IMR-90 (cell line): ENCODE results near the gene DENND1A. TPM values are rescaled to one million over a fixed set of nuclear protein-coding genes. Genes with fewer than 3 reads are reported as not detected.

Experiments used
- ATAC-seq: fragments of 200-7000 bp; cut with Tn5 transposase; 2 replicates; pipeline ENCODE4 v1.9.1; 2020; ENCODE audit warnings: low read depth, mild to moderate bottlenecking, moderate library complexity
- BruUV-seq: library from RNA; stranded (reverse); fragments of 400-500 nt; replicated peaks from 2 replicates; lab custom pipeline; 2021; lab: Mats Ljungman, UMichigan
- CTCF ChIA-PET: fragments of 300-600 bp; formaldehyde crosslinking; extraction: SDS; loops from one replicate; lab custom pipeline; 2021; ENCODE audit warnings: antibody characterized with exemption; lab: Yijun Ruan, JAX
- POLR2A ChIA-PET: fragments of 300-600 bp; sonication (Branson Sonifier 250); formaldehyde crosslinking; loops from one replicate; lab custom pipeline; 2022; ENCODE audit warnings: antibody characterized with exemption; ENCODE audit not compliant: unreplicated experiment; lab: Charles Lee
- DNase-seq: peaks from one replicate; pipeline ENCODE4 v3.0.0; 2013
- H2AFZ ChIP-seq: replicated peaks from 2 replicates; pipeline ENCODE3; 2013; ENCODE audit warnings: low read length, mild to moderate bottlenecking; ENCODE audit not compliant: poor library complexity
- H2AK5ac ChIP-seq: 2 replicates; pipeline ENCODE4 v1.6.1; 2013; ENCODE audit warnings: low read depth, low read length, inconsistent platforms
- H2AK9ac ChIP-seq: replicated peaks from 2 replicates; pipeline ENCODE3; 2013; ENCODE audit warnings: mild to moderate bottlenecking, low read depth, low read length, moderate library complexity; ENCODE audit not compliant: poor library complexity
- H2BK120ac ChIP-seq: 2 replicates; pipeline ENCODE4 v1.6.1; 2013; ENCODE audit warnings: low read depth, low read length, inconsistent platforms
- H2BK15ac ChIP-seq: 3 replicates; pipeline ENCODE4 v1.6.1; 2013; ENCODE audit warnings: low read depth, low read length, inconsistent platforms
- H2BK20ac ChIP-seq: 2 replicates; pipeline ENCODE4 v1.6.1; 2013; ENCODE audit warnings: low read depth, mild to moderate bottlenecking, inconsistent platforms, low read length, moderate library complexity
- H2BK5ac ChIP-seq: 2 replicates; pipeline ENCODE4 v1.6.1; 2013; ENCODE audit warnings: mild to moderate bottlenecking, low read depth, low read length, inconsistent platforms; ENCODE audit not compliant: poor library complexity, severe bottlenecking
- H3K14ac ChIP-seq: replicated peaks from 2 replicates; pipeline ENCODE4 v1.6.1; 2013; ENCODE audit warnings: low read depth, low read length, inconsistent platforms
- H3K18ac ChIP-seq: 2 replicates; pipeline ENCODE4 v1.6.1; 2013; ENCODE audit warnings: low read depth, low read length, control low read depth
- H3K23ac ChIP-seq: 2 replicates; pipeline ENCODE4 v1.6.1; 2013; ENCODE audit warnings: low read depth, low read length, inconsistent platforms
- H3K27ac ChIP-seq: 2 replicates; pipeline ENCODE4 v1.5.1; 2013; ENCODE audit warnings: mild to moderate bottlenecking, control low read depth, low read length; ENCODE audit not compliant: insufficient read depth
- H3K27me3 ChIP-seq: 2 replicates; pipeline ENCODE4 v1.6.1; 2013; ENCODE audit warnings: low read length; ENCODE audit not compliant: control insufficient read depth, insufficient read depth
- H3K36me3 ChIP-seq: 2 replicates; pipeline ENCODE4 v1.6.1; 2013; ENCODE audit warnings: low read length, mixed read lengths; ENCODE audit not compliant: control insufficient read depth, insufficient read depth
- H3K4ac ChIP-seq: 2 replicates; pipeline ENCODE4 v1.6.1; 2013; ENCODE audit warnings: low read depth, low read length, inconsistent platforms
- H3K4me1 ChIP-seq: 2 replicates; pipeline ENCODE4 v1.6.1; 2013; ENCODE audit warnings: low read length, mixed read lengths; ENCODE audit not compliant: control insufficient read depth, insufficient read depth
- H3K4me2 ChIP-seq: 2 replicates; pipeline ENCODE4 v1.6.1; 2013; ENCODE audit warnings: low read depth, mild to moderate bottlenecking, control low read depth, low read length, moderate library complexity
- H3K4me3 ChIP-seq: 2 replicates; pipeline ENCODE4 v1.5.1; 2013; ENCODE audit warnings: low read depth, mild to moderate bottlenecking, control low read depth, low read length, moderate library complexity; ENCODE audit not compliant: insufficient read depth
- H3K56ac ChIP-seq: 2 replicates; pipeline ENCODE4 v1.6.1; 2013; ENCODE audit warnings: low read length, inconsistent platforms; ENCODE audit not compliant: insufficient read depth; ENCODE audit errors: extremely low read depth
- H3K79me1 ChIP-seq, 2 experiments: 2 replicates each; pipeline ENCODE4 v1.6.1; 2013; ENCODE audit warnings: low read length in 2 of 2, inconsistent platforms in 1 of 2, low read depth in 1 of 2
- H3K9ac ChIP-seq: 2 replicates; pipeline ENCODE4 v1.6.1; 2013; ENCODE audit warnings: low read depth, low read length, control low read depth
- H3K9me1 ChIP-seq: 2 replicates; pipeline ENCODE4 v1.6.1; 2013; ENCODE audit warnings: low read length, inconsistent platforms; ENCODE audit not compliant: insufficient read depth
- H3K9me3 ChIP-seq: 2 replicates; pipeline ENCODE4 v1.6.1; 2013; ENCODE audit warnings: low read length; ENCODE audit not compliant: control insufficient read depth, insufficient read depth
- H4K20me1 ChIP-seq: 2 replicates; pipeline ENCODE4 v1.6.1; 2013; ENCODE audit warnings: low read length, inconsistent platforms; ENCODE audit not compliant: insufficient read depth
- H4K5ac ChIP-seq: 2 replicates; pipeline ENCODE4 v1.6.1; 2013; ENCODE audit warnings: mild to moderate bottlenecking, low read depth, low read length, control low read depth
- H4K8ac ChIP-seq, 2 experiments: 2 replicates each; pipeline ENCODE4 v1.6.1; 2013; ENCODE audit warnings: low read depth in 2 of 2, low read length in 2 of 2, control low read depth in 1 of 2, inconsistent platforms in 1 of 2
- H4K91ac ChIP-seq: 2 replicates; pipeline ENCODE4 v1.6.1; 2013; ENCODE audit warnings: low read depth, low read length, inconsistent platforms; ENCODE audit not compliant: insufficient read depth
- ELK1 ChIP-seq: fragments of 150-350 bp; IDR thresholded peaks from 2 replicates; pipeline ENCODE4 v1.6.1; 2016; ENCODE audit warnings: low read depth, mild to moderate bottlenecking, low read length, moderate library complexity, borderline replicate concordance
- NFE2L2 ChIP-seq: fragments of 150-350 bp; IDR thresholded peaks from 2 replicates; pipeline ENCODE4 v1.6.1; 2016; ENCODE audit warnings: low read depth, mild to moderate bottlenecking, low read length
- POLR2A ChIP-seq: IDR thresholded peaks from 2 replicates; pipeline ENCODE4 v1.6.1; 2012; ENCODE audit warnings: mild to moderate bottlenecking, low read depth, low read length
- RAD21 ChIP-seq: IDR thresholded peaks from 2 replicates; pipeline ENCODE4 v1.6.1; 2012; ENCODE audit warnings: low read length, improper control_type of control experiment
- WGBS, 2 experiments: methylation state at CpG; one replicate each; pipeline versions ENCODE4 v1.1.5 to v1.1.7; 2013; ENCODE audit warnings: missing lambda C conversion rate in 2 of 2; ENCODE audit not compliant: insufficient read length in 1 of 2; ENCODE audit errors: extremely low coverage in 2 of 2; 5-methylcytosine and 5-hydroxymethylcytosine counted together
- dilution Hi-C: fragments of 300-500 bp; cut with HindIII; formaldehyde crosslinking; loops from one replicate; pipeline ENCODE4 v1.14.3; 2018; ENCODE audit warnings: low sequenced_read_pairs; ENCODE audit not compliant: unreplicated experiment
- in situ Hi-C: fragments of 300-500 bp; cut with MboI; formaldehyde crosslinking; loops from 3 replicates; pipeline ENCODE4 v1.14.3; 2019; ENCODE audit warnings: low sequenced_read_pairs, inconsistent platforms, mixed read lengths
- intact Hi-C: fragments of 100-400 bp; cut with micrococcal nuclease; formaldehyde crosslinking; loops from 2 replicates; pipeline ENCODE4 v1.10.0; 2022
- polyA plus RNA-seq, 3 experiments: library from polyadenylated mRNA; depleted of rRNA; stranded (reverse); fragments of >200 nt; gene quantifications; 2 replicates each; pipeline ENCODE4 v1.2.3, GENCODE V29; 2012; ENCODE audit warnings: low replicate concordance in 1 of 3
- total RNA-seq: library from RNA; depleted of rRNA; stranded (reverse); fragments of >200 nt; gene quantifications from 2 replicates; pipeline ENCODE4 v1.2.3, GENCODE V29; 2012

DENND1A gene
- total and polyA plus RNA-seq, 2 of the 4 experiments (the other 2 are of a cell fraction) = 21.4 to 27.6 TPM

GRCh38 chr9:123417289-123418051, 512.5 kb downstream of the DENND1A start:
- no peak for ATAC-seq
- Histone ChIP-seq H2AK5ac (no peak overlapping the region), H3K4me1 (no peaks in the 10 kb centered on the region), H3K27me3 (no peaks in the 10 kb centered on the region), H3K4ac (no peak overlapping the region), H4K8ac (no peak overlapping the region), H4K5ac (no peak overlapping the region), H2BK5ac (no peak overlapping the region), H3K4me3 (no peak overlapping the region), H3K27ac (no peak overlapping the region), H4K20me1 (no peaks in the 10 kb centered on the region; the same call in 1 of the 2 replicates), H3K79me1 (no peaks in the 10 kb centered on the region), H3K14ac (no peak overlapping the region), H3K9ac (no peak overlapping the region), H3K56ac (no peak overlapping the region), H2AK9ac (no peak overlapping the region), H3K9me3 (no peaks in the 10 kb centered on the region), H3K23ac (no peak overlapping the region), H2BK20ac (no peak overlapping the region), H2AFZ (no peak overlapping the region), H3K36me3 (no peaks in the 10 kb centered on the region), H2BK15ac (no peak overlapping the region), H3K9me1 (no peaks in the 10 kb centered on the region), H3K4me2 (no peak overlapping the region), H4K91ac (no peak overlapping the region), H3K18ac (no peak overlapping the region), H2BK120ac (no peak overlapping the region)
- POLR2A ChIA-PET = no interaction called here
- 100% methylated on average over 2 of the region's 5 CpGs; no CpG with 5 or more reads in 1 of the 2 experiments for WGBS, 2 experiments
- no peak for DNase-seq
- dilution Hi-C loops = no loop called here
- BruUV-seq = no TSS peak
- CTCF ChIA-PET = no interaction called here
- TF ChIP-seq POLR2A = no peak
- no peak for TF ChIP-seq RAD21
- no peak for TF ChIP-seq ELK1
- no peak for TF ChIP-seq NFE2L2
- intact Hi-C loops = no loop called here
- in situ Hi-C loops = no loop called here
